Neural cell (in vitro differentiated cells): ENCODE results near the gene PWP2.

ENCODE experiments used
- CTCF ChIP-seq: fragments of 450-650 bp; IDR thresholded peaks from 2 replicates; pipeline ENCODE4 v1.5.1; 2014; ENCODE audit warnings: antibody characterized with exemption, mild to moderate bottlenecking, moderate library complexity; ENCODE audit not compliant: poor library complexity, severe bottlenecking
- EP300 ChIP-seq: fragments of 450-650 bp; conservative IDR thresholded peaks from 2 replicates; pipeline ENCODE4 v1.6.1; 2014; ENCODE audit warnings: antibody characterized with exemption, mild to moderate bottlenecking, moderate library complexity; ENCODE audit not compliant: poor library complexity, severe bottlenecking
- EZH2 ChIP-seq: fragments of 200-600, 300-800 bp; shearing (Covaris generic), sonication (generic); IDR thresholded peaks from 2 replicates; pipeline ENCODE4 v1.6.1; 2014; ENCODE audit warnings: antibody characterized with exemption, low read length, borderline replicate concordance, mild to moderate bottlenecking; ENCODE audit not compliant: insufficient read depth, poor library complexity, severe bottlenecking
- MXI1 ChIP-seq: fragments of 450-650 bp; conservative IDR thresholded peaks from 2 replicates; pipeline ENCODE4 v1.6.1; 2014; ENCODE audit warnings: antibody characterized with exemption, mild to moderate bottlenecking; ENCODE audit not compliant: poor library complexity, severe bottlenecking
- POLR2AphosphoS5 ChIP-seq: IDR thresholded peaks from 2 replicates; pipeline ENCODE4 v1.6.1; 2012
- RAD21 ChIP-seq: fragments of 450-650 bp; conservative IDR thresholded peaks from 2 replicates; pipeline ENCODE4 v1.6.1; 2014; ENCODE audit warnings: antibody characterized with exemption, mild to moderate bottlenecking, moderate library complexity
- REST ChIP-seq: IDR thresholded peaks from 2 replicates; pipeline ENCODE4 v1.6.1; 2012; ENCODE audit warnings: borderline replicate concordance
- SMC3 ChIP-seq: fragments of 450-650 bp; conservative IDR thresholded peaks from 2 replicates; pipeline ENCODE4 v1.6.1; 2014; ENCODE audit warnings: antibody characterized with exemption, mild to moderate bottlenecking, moderate library complexity; ENCODE audit not compliant: poor library complexity
- TAF1 ChIP-seq: IDR thresholded peaks from 2 replicates; pipeline ENCODE4 v1.6.1; 2012; ENCODE audit warnings: low read depth

- TF ChIP-seq CTCF (no peak), EZH2 (no peak), EP300 (no peak), TAF1 (no peak), MXI1 (no peak), RAD21 (no peak), POLR2AphosphoS5 (no peak), SMC3 (no peak), REST (no peak)
Observed at GRCh38 chr21:44057960-44058651, 49.1 kb upstream of the PWP2 start.
